ENCODE data around the gene LTO1.

DNA sequence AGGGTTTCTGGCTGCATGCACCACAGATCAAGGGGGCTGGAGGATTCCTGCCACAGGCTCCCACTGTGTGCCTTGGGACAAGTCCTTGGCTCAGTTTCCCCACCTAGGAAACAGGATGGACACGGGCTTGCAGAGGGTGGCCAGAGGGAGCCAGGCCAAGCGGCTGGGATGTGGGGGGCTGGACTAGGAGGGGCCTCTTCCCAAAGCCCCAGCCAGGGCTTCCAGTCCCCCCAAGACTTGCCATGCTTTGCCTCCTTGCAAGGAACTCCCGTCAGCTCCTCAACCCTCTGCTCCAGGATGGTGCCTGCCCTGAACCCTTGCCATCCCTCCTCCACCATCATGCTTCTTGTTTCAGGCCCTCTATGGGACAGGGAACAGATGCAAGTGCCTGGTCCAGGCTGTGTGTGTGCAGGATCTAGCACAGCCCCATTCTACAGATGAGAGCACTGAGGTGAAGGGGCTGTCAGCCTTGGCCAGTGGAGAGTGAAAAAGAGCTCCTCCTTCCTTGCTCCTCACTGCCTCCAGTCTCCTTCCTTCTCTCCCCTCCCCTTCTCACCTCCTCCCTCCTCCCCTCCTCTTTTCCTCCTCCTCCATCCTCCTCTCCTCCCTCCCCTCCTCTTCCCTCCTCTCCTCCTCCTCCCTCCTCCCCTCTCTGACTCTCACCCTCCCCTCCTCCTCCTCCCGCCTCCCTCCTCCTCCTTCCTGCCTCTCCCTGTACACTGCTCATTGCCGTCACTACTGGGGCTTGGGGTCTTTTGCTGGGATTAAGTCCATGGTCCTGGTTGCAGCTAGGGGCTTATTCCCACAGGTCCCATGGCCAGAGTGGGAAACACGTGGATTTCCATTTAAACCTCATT, 42.0 kb upstream of the LTO1 start:
- TF ChIP-seq, protein P1, sequence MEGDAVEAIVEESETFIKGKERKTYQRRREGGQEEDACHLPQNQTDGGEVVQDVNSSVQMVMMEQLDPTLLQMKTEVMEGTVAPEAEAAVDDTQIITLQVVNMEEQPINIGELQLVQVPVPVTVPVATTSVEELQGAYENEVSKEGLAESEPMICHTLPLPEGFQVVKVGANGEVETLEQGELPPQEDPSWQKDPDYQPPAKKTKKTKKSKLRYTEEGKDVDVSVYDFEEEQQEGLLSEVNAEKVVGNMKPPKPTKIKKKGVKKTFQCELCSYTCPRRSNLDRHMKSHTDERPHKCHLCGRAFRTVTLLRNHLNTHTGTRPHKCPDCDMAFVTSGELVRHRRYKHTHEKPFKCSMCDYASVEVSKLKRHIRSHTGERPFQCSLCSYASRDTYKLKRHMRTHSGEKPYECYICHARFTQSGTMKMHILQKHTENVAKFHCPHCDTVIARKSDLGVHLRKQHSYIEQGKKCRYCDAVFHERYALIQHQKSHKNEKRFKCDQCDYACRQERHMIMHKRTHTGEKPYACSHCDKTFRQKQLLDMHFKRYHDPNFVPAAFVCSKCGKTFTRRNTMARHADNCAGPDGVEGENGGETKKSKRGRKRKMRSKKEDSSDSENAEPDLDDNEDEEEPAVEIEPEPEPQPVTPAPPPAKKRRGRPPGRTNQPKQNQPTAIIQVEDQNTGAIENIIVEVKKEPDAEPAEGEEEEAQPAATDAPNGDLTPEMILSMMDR (IDR thresholded peaks at IDR 0.05; ENCODE audit: insufficient read depth, low read length): no peak
- TF ChIP-seq POLR2AphosphoS5 (IDR thresholded peaks at IDR 0.05; ENCODE audit: low read depth) (no peak), GABPA (IDR thresholded peaks at IDR 0.05; ENCODE audit: low read depth) (no peak)
- TF ChIP-seq, protein P2, sequence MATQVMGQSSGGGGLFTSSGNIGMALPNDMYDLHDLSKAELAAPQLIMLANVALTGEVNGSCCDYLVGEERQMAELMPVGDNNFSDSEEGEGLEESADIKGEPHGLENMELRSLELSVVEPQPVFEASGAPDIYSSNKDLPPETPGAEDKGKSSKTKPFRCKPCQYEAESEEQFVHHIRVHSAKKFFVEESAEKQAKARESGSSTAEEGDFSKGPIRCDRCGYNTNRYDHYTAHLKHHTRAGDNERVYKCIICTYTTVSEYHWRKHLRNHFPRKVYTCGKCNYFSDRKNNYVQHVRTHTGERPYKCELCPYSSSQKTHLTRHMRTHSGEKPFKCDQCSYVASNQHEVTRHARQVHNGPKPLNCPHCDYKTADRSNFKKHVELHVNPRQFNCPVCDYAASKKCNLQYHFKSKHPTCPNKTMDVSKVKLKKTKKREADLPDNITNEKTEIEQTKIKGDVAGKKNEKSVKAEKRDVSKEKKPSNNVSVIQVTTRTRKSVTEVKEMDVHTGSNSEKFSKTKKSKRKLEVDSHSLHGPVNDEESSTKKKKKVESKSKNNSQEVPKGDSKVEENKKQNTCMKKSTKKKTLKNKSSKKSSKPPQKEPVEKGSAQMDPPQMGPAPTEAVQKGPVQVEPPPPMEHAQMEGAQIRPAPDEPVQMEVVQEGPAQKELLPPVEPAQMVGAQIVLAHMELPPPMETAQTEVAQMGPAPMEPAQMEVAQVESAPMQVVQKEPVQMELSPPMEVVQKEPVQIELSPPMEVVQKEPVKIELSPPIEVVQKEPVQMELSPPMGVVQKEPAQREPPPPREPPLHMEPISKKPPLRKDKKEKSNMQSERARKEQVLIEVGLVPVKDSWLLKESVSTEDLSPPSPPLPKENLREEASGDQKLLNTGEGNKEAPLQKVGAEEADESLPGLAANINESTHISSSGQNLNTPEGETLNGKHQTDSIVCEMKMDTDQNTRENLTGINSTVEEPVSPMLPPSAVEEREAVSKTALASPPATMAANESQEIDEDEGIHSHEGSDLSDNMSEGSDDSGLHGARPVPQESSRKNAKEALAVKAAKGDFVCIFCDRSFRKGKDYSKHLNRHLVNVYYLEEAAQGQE (IDR thresholded peaks at IDR 0.05; ENCODE audit: insufficient replicate concordance, low read depth): no peak

Data from HL-60 (cell line).